SK-N-SH (cell line): ENCODE results near the gene ARGLU1. TPM values are rescaled to one million over a fixed set of nuclear protein-coding genes. Genes with fewer than 3 reads are reported as not detected.

Experiments
- CTCF ChIA-PET: fragments of 300-600, 350-600 bp; formaldehyde crosslinking; extraction: SDS; loops from one replicate; lab custom pipeline; 2021; lab: Yijun Ruan, JAX
- POLR2A ChIA-PET: fragments of 350-600 bp; sonication (Branson Sonifier 250); formaldehyde crosslinking; extraction: SDS; loops from one replicate; lab custom pipeline; 2020; ENCODE audit warnings: antibody characterized with exemption, inconsistent platforms; lab: Yijun Ruan, JAX
- DNase-seq: peaks from one replicate; pipeline ENCODE4 v3.0.0; 2012
- H2AFZ ChIP-seq: fragments of 200-600 bp; sonication (generic); 2 replicates; pipeline ENCODE4 v1.8.1; 2016; ENCODE audit warnings: antibody characterized with exemption, mild to moderate bottlenecking, low read depth
- H3F3A ChIP-seq: fragments of 200-600 bp; sonication (generic); replicated peaks from 2 replicates; pipeline ENCODE3; 2016; ENCODE audit warnings: antibody characterized with exemption, mild to moderate bottlenecking; ENCODE audit not compliant: insufficient read depth
- H3K27ac ChIP-seq, 2 experiments: fragments of 200-500 bp in 1 of 2; fragments of 200-600 bp in 1 of 2; sonication (Bioruptor generic) in 1 of 2; sonication (generic), shearing (Covaris generic) in 1 of 2; 2 replicates each; pipeline versions ENCODE4 v1.5.1 to v1.6.1; 2014 to 2016; ENCODE audit warnings: low read depth in 2 of 2, inconsistent platforms in 1 of 2, low read length in 1 of 2, mild to moderate bottlenecking in 1 of 2, mixed read lengths in 1 of 2
- H3K27me3 ChIP-seq: fragments of 200-600 bp; sonication (generic), shearing (Covaris generic); 2 replicates; pipeline ENCODE4 v1.6.1; 2016; ENCODE audit warnings: mixed run types; ENCODE audit not compliant: insufficient read depth
- H3K36me3 ChIP-seq, 2 experiments: fragments of 200-500 bp in 1 of 2; fragments of 200-600 bp in 1 of 2; sonication (Bioruptor generic) in 1 of 2; sonication (generic) in 1 of 2; replicated peaks in 1 of 2; 2 replicates each; pipeline versions ENCODE3 to v1.5.1; 2014 to 2016; ENCODE audit warnings: low read length in 1 of 2, mild to moderate bottlenecking in 1 of 2; ENCODE audit not compliant: insufficient read depth in 2 of 2, control insufficient read depth in 1 of 2
- H3K4me1 ChIP-seq, 2 experiments: fragments of 200-500 bp in 1 of 2; fragments of 200-600 bp in 1 of 2; sonication (Bioruptor generic) in 1 of 2; sonication (generic), shearing (Covaris generic) in 1 of 2; 2 replicates each; pipeline versions ENCODE4 v1.5.1 to v1.6.1; 2014 to 2016; ENCODE audit warnings: low read depth in 1 of 2, low read length in 1 of 2, mixed run types in 1 of 2; ENCODE audit not compliant: insufficient read depth in 2 of 2, control insufficient read depth in 1 of 2
- H3K4me2 ChIP-seq: fragments of 200-600 bp; sonication (generic), shearing (Covaris generic); 2 replicates; pipeline ENCODE4 v1.6.1; 2017; ENCODE audit warnings: mixed run types
- H3K4me3 ChIP-seq, 2 experiments: fragments of 200-500 bp in 1 of 2; fragments of 200-600 bp in 1 of 2; sonication (Bioruptor generic) in 1 of 2; sonication (generic), shearing (Covaris generic) in 1 of 2; 2 replicates each; pipeline versions ENCODE4 v1.5.1 to v1.8.1; 2014 to 2016; ENCODE audit warnings: low read depth in 2 of 2, inconsistent platforms in 1 of 2, low read length in 1 of 2, mild to moderate bottlenecking in 1 of 2, mixed read lengths in 1 of 2, moderate library complexity in 1 of 2
- H3K79me2 ChIP-seq: fragments of 200-600 bp; sonication (generic); 2 replicates; pipeline ENCODE4 v1.8.1; 2017; ENCODE audit warnings: mild to moderate bottlenecking; ENCODE audit not compliant: insufficient read depth
- H3K9ac ChIP-seq: fragments of 200-600 bp; sonication (generic); 2 replicates; pipeline ENCODE4 v1.6.1; 2017; ENCODE audit warnings: mixed run types
- H3K9me2 ChIP-seq: fragments of 200-600 bp; sonication (generic); 2 replicates; pipeline ENCODE4 v1.6.1; 2017; ENCODE audit warnings: mixed run types
- H3K9me3 ChIP-seq: fragments of 200-600 bp; sonication (generic); 2 replicates; pipeline ENCODE4 v1.6.1; 2017; ENCODE audit warnings: mixed run types, mild to moderate bottlenecking, moderate library complexity
- H4K20me1 ChIP-seq: fragments of 200-600 bp; sonication (generic); 2 replicates; pipeline ENCODE4 v1.6.1; 2017; ENCODE audit warnings: mild to moderate bottlenecking, mixed run types; ENCODE audit not compliant: insufficient read depth
- CHD2 ChIP-seq: fragments of 150-350 bp; IDR thresholded peaks from 2 replicates; pipeline ENCODE4 v1.6.1; 2018; ENCODE audit warnings: low read length; ENCODE audit not compliant: partially characterized antibody
- CTCF ChIP-seq: fragments of 200-600 bp; sonication (generic); IDR thresholded peaks from 2 replicates; pipeline ENCODE4 v1.6.1; 2017; ENCODE audit warnings: antibody characterized with exemption, mild to moderate bottlenecking, moderate library complexity
- EZH2phosphoT487 ChIP-seq: fragments of 200-600 bp; sonication (generic); IDR thresholded peaks from 2 replicates; pipeline ENCODE4 v1.6.1; 2017; ENCODE audit warnings: low read depth, mixed run types, mild to moderate bottlenecking, antibody characterized with exemption, moderate library complexity, borderline replicate concordance
- FOSL2 ChIP-seq: IDR thresholded peaks from 2 replicates; pipeline ENCODE4 v1.4.0; 2012; ENCODE audit warnings: low read depth, mild to moderate bottlenecking, moderate library complexity, borderline replicate concordance
- FOXJ3 ChIP-seq: sonication (generic); formaldehyde crosslinking; IDR thresholded peaks from 2 replicates; pipeline ENCODE4 v1.5.1; 2020; ENCODE audit warnings: mild to moderate bottlenecking, missing genetic modification reagents
- FOXM1 ChIP-seq: IDR thresholded peaks from 2 replicates; pipeline ENCODE4 v1.4.0; 2012; ENCODE audit warnings: low read depth, mild to moderate bottlenecking
- GABPA ChIP-seq: IDR thresholded peaks from 2 replicates; pipeline ENCODE4 v1.4.0; 2012; ENCODE audit warnings: low read depth, mild to moderate bottlenecking
- MAX ChIP-seq: IDR thresholded peaks from 2 replicates; pipeline ENCODE4 v1.4.0; 2012; ENCODE audit warnings: low read depth
- NRF1 ChIP-seq: IDR thresholded peaks from 2 replicates; pipeline ENCODE4 v1.6.1; 2012; ENCODE audit warnings: low read depth, mild to moderate bottlenecking, low read length
- RCOR1 ChIP-seq: fragments of 150-350 bp; IDR thresholded peaks from 2 replicates; pipeline ENCODE4 v1.6.1; 2017; ENCODE audit warnings: antibody characterized with exemption, low read length
- SIN3A ChIP-seq: IDR thresholded peaks from 2 replicates; pipeline ENCODE4 v1.6.1; 2012; ENCODE audit warnings: low read depth, mild to moderate bottlenecking, low read length, moderate library complexity, borderline replicate concordance
- TAF1 ChIP-seq: IDR thresholded peaks from 2 replicates; pipeline ENCODE4 v1.6.1; 2012; ENCODE audit warnings: low read depth, mild to moderate bottlenecking, low read length, moderate library complexity, borderline replicate concordance
- TCF12 ChIP-seq: IDR thresholded peaks from 2 replicates; pipeline ENCODE4 v1.4.0; 2012
- WGBS: methylation state at CpG from one replicate; pipeline ENCODE4 v1.1.6; 2017; ENCODE audit warnings: low lambda C conversion rate; 5-methylcytosine and 5-hydroxymethylcytosine counted together
- polyA plus RNA-seq, 3 experiments: library from polyadenylated mRNA; depleted of rRNA; stranded (reverse); fragments of >200 nt; gene quantifications; 2 replicates each; pipeline ENCODE4 v1.2.3, GENCODE V29; 2012
- TF ChIP-seq, protein P1 (sequence below): fragments of 150-350 bp; IDR thresholded peaks from 2 replicates; pipeline ENCODE4 v1.6.1; 2016; ENCODE audit warnings: mild to moderate bottlenecking, low read depth, low read length
- TF ChIP-seq, protein P2 (sequence below): IDR thresholded peaks from 2 replicates; pipeline ENCODE4 v1.4.0; 2012; ENCODE audit warnings: low read depth, borderline replicate concordance
- TF ChIP-seq, protein P3 (sequence below): fragments of 150-350 bp; IDR thresholded peaks from 2 replicates; pipeline ENCODE4 v1.6.1; 2017; ENCODE audit warnings: antibody characterized with exemption, low read length, low read depth, borderline replicate concordance

Gene ARGLU1
- polyA plus RNA-seq, 1 of the 3 experiments (the other 2 are of a cell fraction): 101 TPM

- ChIA-PET CTCF (no interaction called here), POLR2A (no interaction called here)
- H3K4me3 ChIP-seq: no peak overlapping the region
- no peak overlapping the region for H3K4me2 ChIP-seq
- peaks cover 64% of the 10 kb centered on the region for H4K20me1 ChIP-seq
- 93% methylated on average over 3 of the region's 3 CpGs for WGBS
- DNase-seq: no peak
- no peak for TF ChIP-seq NRF1
- TF ChIP-seq RCOR1: no peak
- no peak for TF ChIP-seq GABPA
- no peak for TF ChIP-seq TAF1
- no peak for TF ChIP-seq CTCF
- no peak for TF ChIP-seq FOSL2
- no peak for TF ChIP-seq TCF12
- TF ChIP-seq, protein P1, sequence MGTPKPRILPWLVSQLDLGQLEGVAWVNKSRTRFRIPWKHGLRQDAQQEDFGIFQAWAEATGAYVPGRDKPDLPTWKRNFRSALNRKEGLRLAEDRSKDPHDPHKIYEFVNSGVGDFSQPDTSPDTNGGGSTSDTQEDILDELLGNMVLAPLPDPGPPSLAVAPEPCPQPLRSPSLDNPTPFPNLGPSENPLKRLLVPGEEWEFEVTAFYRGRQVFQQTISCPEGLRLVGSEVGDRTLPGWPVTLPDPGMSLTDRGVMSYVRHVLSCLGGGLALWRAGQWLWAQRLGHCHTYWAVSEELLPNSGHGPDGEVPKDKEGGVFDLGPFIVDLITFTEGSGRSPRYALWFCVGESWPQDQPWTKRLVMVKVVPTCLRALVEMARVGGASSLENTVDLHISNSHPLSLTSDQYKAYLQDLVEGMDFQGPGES: no peak
- TF ChIP-seq, protein P2, sequence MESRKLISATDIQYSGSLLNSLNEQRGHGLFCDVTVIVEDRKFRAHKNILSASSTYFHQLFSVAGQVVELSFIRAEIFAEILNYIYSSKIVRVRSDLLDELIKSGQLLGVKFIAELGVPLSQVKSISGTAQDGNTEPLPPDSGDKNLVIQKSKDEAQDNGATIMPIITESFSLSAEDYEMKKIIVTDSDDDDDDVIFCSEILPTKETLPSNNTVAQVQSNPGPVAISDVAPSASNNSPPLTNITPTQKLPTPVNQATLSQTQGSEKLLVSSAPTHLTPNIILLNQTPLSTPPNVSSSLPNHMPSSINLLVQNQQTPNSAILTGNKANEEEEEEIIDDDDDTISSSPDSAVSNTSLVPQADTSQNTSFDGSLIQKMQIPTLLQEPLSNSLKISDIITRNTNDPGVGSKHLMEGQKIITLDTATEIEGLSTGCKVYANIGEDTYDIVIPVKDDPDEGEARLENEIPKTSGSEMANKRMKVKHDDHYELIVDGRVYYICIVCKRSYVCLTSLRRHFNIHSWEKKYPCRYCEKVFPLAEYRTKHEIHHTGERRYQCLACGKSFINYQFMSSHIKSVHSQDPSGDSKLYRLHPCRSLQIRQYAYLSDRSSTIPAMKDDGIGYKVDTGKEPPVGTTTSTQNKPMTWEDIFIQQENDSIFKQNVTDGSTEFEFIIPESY: no peak
- TF ChIP-seq, protein P3, sequence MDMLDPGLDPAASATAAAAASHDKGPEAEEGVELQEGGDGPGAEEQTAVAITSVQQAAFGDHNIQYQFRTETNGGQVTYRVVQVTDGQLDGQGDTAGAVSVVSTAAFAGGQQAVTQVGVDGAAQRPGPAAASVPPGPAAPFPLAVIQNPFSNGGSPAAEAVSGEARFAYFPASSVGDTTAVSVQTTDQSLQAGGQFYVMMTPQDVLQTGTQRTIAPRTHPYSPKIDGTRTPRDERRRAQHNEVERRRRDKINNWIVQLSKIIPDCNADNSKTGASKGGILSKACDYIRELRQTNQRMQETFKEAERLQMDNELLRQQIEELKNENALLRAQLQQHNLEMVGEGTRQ: no peak
- no peak for TF ChIP-seq EZH2phosphoT487
- TF ChIP-seq SIN3A: no peak
- TF ChIP-seq CHD2: no peak
- TF ChIP-seq FOXJ3: no peak
- no peak for TF ChIP-seq FOXM1
- no peak for TF ChIP-seq MAX
- H3K4me1 ChIP-seq: no peaks in the 10 kb centered on the region
- H3F3A ChIP-seq: no peaks in the 10 kb centered on the region
- H2AFZ ChIP-seq: no peak overlapping the region
- no peaks in the 10 kb centered on the region for H3K9me2 ChIP-seq
- H3K9me3 ChIP-seq: no peaks in the 10 kb centered on the region
- H3K79me2 ChIP-seq: peaks cover 97% of the 10 kb centered on the region
- peaks cover 33 to 78% of the 10 kb centered on the region in 2 experiments for H3K36me3 ChIP-seq
- H3K9ac ChIP-seq: no peak overlapping the region
- H3K27ac ChIP-seq: no peak overlapping the region
- H3K27me3 ChIP-seq: no peaks in the 10 kb centered on the region
Measured at GRCh38 chr13:106548064-106548696, 19.8 kb downstream of the ARGLU1 start.
